Esophagus mucosa (tissue), 1 donor: ENCODE measurements around the gene THRA. TPM values are rescaled to one million over a fixed set of nuclear protein-coding genes. Genes with fewer than 3 reads are reported as not detected.

ENCODE experiments used
- ATAC-seq: fragments of 200-7000 bp; cut with Tn5 transposase; one replicate; pipeline ENCODE4 v1.9.1; 2020
- total RNA-seq: library from RNA; stranded (reverse); gene quantifications from one replicate; pipeline ENCODE4 v1.2.4, GENCODE V29; 2023
- donor health status: DM: yes; HTN: yes; CAD: no.

THRA gene
- total RNA-seq, 1 donor from 2014 or later, result 9.4 TPM

- ATAC-seq, result no peak
Measured at GRCh38 chr17:40084477-40084876, 21.7 kb downstream of the THRA start.

GRCh38 chr17:40086150-40087044 lies 23.6 kb downstream of the THRA start:
- no peak for ATAC-seq

GRCh38 chr17:40087049-40087794 lies 24.5 kb downstream of the THRA start:
- no peak for ATAC-seq

- no peak for ATAC-seq
Measured at GRCh38 chr17:40087903-40088718, 25.3 kb downstream of the THRA start.

- no peak for ATAC-seq
Measured at GRCh38 chr17:40089077-40089895, 26.5 kb downstream of the THRA start.

- ATAC-seq, result no peak
Measured at GRCh38 chr17:40090237-40091119, 27.7 kb downstream of the THRA start.

- ATAC-seq, result peak; percentile 5
Measured at GRCh38 chr17:40091691-40092397, 29.1 kb downstream of the THRA start.

GRCh38 chr17:40092581-40092980 lies 29.8 kb downstream of the THRA start:
- ATAC-seq, result no peak

GRCh38 chr17:40093005-40093579 lies 30.3 kb downstream of the THRA start:
- ATAC-seq, result no peak

- peak; percentile 19 for ATAC-seq
Measured at GRCh38 chr17:40093580-40094201, 30.9 kb downstream of the THRA start.

- no peak for ATAC-seq
Measured at GRCh38 chr17:40094874-40095273, 32.1 kb downstream of the THRA start.

- no peak for ATAC-seq
Measured at GRCh38 chr17:40095351-40095943, 32.7 kb downstream of the THRA start.

- no peak for ATAC-seq
Measured at GRCh38 chr17:40095944-40096791, 33.4 kb downstream of the THRA start.

- no peak for ATAC-seq
Measured at GRCh38 chr17:40097087-40097486, 34.3 kb downstream of the THRA start.

- peak; percentile 63 for ATAC-seq
Measured at GRCh38 chr17:40097931-40098845, 35.4 kb downstream of the THRA start.

GRCh38 chr17:40098846-40099618 lies 36.3 kb downstream of the THRA start:
- peak; percentile 76 for ATAC-seq
